Kidney tubule cell (primary cell): Measurements from ENCODE around the gene TELO2.
A peak's percentile ranks its signal among the peaks of the same experiment; 100 is the strongest.
"Not testable (repeated sequence)": the region's sequence is repeated elsewhere in the genome, so short reads cannot be mapped to it uniquely, and the experiment has no call there.

Source experiments
- DNase-seq: peaks from one replicate; pipeline ENCODE4 v3.0.0-alpha.2; 2018; ENCODE audit warnings: low spot score

TELO2 gene

GRCh38 chr16:1457489-1458245, 35.5 kb upstream of the TELO2 start:
- DNase-seq = no peak

GRCh38 chr16:1458336-1458976, 34.7 kb upstream of the TELO2 start:
- DNase-seq = no peak

DNA sequence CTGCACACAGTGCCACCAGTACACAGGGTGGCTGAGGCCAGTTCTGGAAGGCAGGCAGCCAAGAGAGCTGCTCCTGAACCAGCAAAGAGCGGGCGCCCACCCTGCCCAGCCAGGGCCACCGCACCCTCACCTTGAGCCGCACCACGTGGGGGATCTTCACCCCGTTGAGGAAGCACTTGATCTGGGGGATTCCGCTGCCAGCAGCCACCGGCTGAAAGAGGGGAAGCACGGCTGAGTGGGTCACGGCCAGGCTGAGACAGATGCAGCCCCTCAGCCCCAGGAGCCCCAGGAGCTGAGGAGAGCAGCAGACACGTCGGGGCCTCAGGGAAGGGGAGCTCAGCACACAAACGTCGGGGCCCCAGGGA, 34.2 kb upstream of the TELO2 start:
- no peak for DNase-seq

GRCh38 chr16:1459967-1460366, 33.2 kb upstream of the TELO2 start:
- no peak for DNase-seq

GRCh38 chr16:1460602-1461138, 32.5 kb upstream of the TELO2 start:
- DNase-seq = no peak

GRCh38 chr16:1461146-1461545, 32.0 kb upstream of the TELO2 start:
- DNase-seq = no peak

- DNase-seq = no peak
Observed at GRCh38 chr16:1464196-1464893, 28.8 kb upstream of the TELO2 start.

GRCh38 chr16:1464894-1465566, 28.1 kb upstream of the TELO2 start:
- DNase-seq = no peak

- no peak for DNase-seq
Observed at GRCh38 chr16:1465567-1465915, 27.6 kb upstream of the TELO2 start.

DNA sequence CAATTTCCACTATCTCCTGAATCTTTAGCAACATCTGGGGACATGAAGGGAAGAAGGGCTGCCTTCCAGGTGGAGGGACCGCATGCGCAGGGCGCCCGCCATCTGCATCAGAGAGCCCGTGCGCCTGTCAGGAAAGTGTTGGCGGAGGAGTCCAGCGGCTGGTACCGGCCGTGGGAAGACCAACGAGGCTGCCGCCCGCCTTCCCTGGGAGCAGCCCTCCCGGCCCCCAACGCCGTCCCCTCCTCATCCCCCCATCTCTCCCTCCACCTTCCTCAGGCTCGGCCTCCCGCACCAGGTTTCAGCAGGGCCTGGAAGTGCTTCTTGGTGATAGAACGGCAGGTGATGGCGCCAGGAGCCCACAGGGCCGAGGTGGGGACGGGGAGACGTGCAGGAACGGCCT, 27.1 kb upstream of the TELO2 start:
- DNase-seq = no peak

- DNase-seq = peak; percentile 76
Observed at GRCh38 chr16:1466968-1467521, 26.1 kb upstream of the TELO2 start.

- no peak for DNase-seq
Observed at GRCh38 chr16:1468426-1468810, 24.7 kb upstream of the TELO2 start.

GRCh38 chr16:1469141-1469540, 24.0 kb upstream of the TELO2 start:
- DNase-seq = not testable (repeated sequence)

DNA sequence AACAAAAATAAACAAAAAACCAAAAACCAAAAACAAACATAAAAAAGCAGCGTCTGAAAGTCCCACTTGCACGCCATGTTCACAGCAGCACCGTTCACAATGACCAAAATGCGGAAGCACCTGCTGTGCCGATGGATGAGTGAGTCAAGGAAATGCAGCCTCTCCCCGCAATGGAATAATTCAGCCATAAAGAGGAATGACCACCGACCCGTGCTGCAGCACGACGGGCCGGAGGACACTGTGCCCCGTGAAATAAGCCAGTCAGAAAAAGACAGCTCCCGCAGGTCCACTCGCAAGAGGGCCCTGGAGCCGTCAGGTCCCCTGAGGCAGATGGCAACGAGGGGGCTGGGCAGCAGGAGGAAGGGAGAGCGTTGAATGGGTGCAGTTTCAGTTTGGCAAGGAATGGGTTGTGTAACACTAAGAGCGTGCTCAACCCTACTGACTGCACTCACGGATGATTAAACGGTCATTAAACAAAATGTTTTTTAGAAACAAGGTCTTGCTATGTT, 23.4 kb upstream of the TELO2 start:
- peak; percentile 50 for DNase-seq

DNA sequence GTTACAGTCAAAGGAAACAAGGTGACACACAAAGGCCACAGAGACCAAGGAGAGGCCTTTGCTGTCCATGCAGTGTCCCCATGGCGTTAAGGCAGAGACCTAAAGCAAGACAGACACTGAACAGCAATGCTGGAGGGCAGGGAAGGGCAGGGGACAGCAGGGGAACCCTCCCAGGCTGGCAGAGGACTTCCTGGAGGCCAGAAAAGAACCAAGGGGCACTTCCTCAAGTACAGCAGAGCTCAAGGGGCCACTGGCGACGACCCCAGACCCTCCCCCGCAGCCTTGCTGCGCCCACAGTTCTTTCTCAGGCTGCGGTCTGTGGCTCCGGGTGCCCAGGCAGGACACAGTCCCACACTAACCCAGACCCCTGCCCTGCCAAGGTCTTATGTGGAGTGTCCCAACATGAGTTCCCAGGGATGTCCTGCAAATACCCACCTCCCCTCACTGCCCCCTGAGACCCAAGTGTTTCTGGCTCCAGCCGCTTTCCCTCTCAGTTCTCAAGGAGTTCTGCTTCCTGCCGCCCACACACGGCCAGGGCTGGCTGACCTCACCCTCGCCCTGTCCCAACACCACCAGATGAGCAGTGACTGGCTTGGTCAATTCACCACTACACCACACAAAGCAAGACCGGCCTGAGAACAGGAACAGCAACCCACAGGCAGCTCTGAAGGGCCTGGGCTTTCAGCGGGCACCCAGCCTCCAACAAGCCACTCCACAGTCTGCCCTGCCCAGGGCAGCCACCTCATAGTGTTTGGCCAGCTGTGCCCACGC, 22.5 kb upstream of the TELO2 start:
- DNase-seq = peak; percentile 53

GRCh38 chr16:1471569-1472194, 21.5 kb upstream of the TELO2 start:
- DNase-seq = no peak

DNA sequence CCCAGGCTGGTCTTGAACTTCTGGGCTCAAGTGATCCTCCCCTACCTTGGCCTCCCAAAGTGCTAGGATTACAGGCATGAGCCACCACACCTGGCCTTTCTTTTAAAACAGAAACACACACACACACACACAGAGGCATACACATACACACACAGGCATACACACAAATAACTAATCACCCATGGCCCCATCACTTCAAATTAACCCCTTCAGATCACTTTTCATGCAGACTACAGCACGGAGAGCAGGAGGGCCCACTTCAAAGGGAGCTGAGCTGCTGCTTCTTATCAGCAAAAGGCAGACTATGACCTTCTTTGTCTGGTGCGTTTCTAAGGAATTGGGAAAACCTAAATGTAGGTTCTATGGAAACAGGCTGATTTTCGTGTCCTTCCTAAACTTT, 20.2 kb upstream of the TELO2 start:
- DNase-seq = no peak

DNA sequence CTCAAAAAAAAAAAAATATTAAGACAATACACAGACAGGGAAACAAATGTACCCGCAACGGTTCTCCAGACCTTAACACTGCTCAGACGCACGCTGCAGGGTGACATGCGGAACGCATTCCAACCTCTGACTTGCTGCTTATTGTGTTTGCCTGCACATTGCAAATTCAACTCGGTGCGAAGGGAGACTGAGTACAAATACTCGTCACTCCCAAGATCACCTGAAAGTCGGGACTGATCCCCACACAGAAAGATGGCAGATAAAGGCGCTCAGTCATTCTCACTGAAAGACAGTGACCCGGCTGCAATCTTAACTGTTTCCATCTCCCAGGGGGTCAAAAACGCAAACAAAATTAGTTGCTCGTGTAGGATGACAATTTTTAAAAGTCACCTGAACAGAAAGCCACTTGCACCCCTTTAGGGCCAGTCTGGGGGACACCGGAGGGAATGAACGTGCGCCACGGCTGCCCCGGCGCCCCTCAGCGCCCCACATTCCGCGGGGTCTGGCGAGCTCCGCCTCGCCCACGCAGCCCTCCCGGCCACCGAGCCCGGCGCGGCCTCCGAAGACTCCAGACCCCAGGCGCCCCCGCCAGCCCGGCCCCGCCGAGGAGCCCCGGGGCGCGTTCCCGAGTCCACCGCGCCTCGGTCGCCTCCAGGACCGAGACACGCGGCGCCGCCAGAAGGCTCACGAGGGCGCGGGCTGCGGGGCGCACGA, 18.9 kb upstream of the TELO2 start:
- DNase-seq = peak; percentile 50

DNA sequence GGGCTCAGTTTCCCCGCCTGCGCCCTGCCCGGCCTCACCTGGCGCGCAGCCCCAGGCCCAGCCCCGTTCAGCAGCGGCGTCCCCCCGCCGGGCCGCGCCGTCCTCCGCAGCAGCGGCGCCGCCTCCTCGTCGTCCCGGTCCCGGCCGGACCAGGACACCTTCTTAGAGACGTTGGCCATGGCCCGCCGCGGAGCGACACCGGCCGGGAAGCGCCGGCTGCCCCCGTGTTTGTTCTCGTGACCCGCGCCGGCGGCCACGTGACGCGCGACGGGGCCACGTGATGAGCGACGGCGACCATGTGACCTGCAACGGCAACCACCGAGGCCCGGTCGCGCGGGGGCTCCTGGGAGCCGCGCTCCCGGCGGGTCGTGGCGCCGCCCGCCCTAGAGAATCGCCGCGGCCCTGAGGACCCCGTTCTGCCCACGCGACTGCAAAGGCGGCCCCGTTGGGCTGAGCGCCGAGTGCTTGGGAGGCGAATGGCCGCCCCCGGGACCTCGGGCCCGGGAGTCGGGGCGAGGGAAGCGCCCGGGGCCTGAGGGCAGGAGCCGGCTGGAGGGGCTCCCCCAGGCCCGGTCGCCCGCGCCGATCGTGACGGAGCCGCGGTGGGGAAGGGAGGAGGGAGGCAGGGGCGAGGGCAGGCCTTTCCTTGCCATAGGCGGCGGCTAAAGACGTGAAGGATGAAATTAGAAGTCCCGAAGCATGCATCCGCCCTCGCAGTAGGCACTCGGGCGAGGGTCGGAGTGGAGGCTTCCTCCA, 18.2 kb upstream of the TELO2 start, which contains the start of gene CLCN7:
Gene CLCN7, minus strand, starts transcription at position 233 of the 756 bp plus-strand sequence. Its CDS starts 54 bp downstream, at position 179.
- peak; percentile 84 for DNase-seq
